Measurements from ENCODE around the gene NCAPG2. TPM values are rescaled to one million over a fixed set of nuclear protein-coding genes. Genes with fewer than 3 reads are reported as not detected.

Gene NCAPG2
- total and polyA plus RNA-seq, 2 experiments from 2014 or later = 38.7 to 91.2 TPM

DNA sequence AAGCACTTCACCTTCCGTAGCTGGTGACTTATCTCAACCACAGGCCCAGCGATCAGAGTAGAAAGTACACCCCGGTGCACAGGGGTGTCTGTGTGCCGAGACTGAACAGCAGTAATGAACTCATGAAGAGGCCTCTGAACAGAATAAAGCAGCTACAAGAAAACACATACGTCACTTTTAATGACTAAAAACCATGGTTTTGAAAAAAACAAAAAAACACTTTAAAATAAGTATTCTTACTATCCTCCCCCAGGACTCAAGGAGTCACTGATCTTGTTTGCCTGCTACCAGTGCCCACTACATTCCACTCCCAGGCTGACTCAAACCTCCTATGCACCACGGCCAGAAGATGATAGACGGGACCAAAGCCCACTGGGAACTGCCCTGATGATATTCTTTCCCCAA is 53.8 kb downstream of the NCAPG2 start (continued):
- TF ChIP-seq, protein P1, sequence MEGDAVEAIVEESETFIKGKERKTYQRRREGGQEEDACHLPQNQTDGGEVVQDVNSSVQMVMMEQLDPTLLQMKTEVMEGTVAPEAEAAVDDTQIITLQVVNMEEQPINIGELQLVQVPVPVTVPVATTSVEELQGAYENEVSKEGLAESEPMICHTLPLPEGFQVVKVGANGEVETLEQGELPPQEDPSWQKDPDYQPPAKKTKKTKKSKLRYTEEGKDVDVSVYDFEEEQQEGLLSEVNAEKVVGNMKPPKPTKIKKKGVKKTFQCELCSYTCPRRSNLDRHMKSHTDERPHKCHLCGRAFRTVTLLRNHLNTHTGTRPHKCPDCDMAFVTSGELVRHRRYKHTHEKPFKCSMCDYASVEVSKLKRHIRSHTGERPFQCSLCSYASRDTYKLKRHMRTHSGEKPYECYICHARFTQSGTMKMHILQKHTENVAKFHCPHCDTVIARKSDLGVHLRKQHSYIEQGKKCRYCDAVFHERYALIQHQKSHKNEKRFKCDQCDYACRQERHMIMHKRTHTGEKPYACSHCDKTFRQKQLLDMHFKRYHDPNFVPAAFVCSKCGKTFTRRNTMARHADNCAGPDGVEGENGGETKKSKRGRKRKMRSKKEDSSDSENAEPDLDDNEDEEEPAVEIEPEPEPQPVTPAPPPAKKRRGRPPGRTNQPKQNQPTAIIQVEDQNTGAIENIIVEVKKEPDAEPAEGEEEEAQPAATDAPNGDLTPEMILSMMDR (conservative IDR thresholded peaks at IDR 0.05; ENCODE audit: low read depth in 2 of 2) = no peak
- TF ChIP-seq EZH2phosphoT487 (IDR thresholded peaks at IDR 0.05; ENCODE audit: unreplicated experiment) = no peak
- TF ChIP-seq, protein P2, sequence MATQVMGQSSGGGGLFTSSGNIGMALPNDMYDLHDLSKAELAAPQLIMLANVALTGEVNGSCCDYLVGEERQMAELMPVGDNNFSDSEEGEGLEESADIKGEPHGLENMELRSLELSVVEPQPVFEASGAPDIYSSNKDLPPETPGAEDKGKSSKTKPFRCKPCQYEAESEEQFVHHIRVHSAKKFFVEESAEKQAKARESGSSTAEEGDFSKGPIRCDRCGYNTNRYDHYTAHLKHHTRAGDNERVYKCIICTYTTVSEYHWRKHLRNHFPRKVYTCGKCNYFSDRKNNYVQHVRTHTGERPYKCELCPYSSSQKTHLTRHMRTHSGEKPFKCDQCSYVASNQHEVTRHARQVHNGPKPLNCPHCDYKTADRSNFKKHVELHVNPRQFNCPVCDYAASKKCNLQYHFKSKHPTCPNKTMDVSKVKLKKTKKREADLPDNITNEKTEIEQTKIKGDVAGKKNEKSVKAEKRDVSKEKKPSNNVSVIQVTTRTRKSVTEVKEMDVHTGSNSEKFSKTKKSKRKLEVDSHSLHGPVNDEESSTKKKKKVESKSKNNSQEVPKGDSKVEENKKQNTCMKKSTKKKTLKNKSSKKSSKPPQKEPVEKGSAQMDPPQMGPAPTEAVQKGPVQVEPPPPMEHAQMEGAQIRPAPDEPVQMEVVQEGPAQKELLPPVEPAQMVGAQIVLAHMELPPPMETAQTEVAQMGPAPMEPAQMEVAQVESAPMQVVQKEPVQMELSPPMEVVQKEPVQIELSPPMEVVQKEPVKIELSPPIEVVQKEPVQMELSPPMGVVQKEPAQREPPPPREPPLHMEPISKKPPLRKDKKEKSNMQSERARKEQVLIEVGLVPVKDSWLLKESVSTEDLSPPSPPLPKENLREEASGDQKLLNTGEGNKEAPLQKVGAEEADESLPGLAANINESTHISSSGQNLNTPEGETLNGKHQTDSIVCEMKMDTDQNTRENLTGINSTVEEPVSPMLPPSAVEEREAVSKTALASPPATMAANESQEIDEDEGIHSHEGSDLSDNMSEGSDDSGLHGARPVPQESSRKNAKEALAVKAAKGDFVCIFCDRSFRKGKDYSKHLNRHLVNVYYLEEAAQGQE (IDR thresholded peaks at IDR 0.05; ENCODE audit: unreplicated experiment) = no peak
- TF ChIP-seq JUNB (IDR thresholded peaks at IDR 0.05; ENCODE audit: unreplicated experiment) = no peak
- TF ChIP-seq NANOG (IDR thresholded peaks at IDR 0.05; ENCODE audit: borderline replicate concordance) = no peak
- TF ChIP-seq EZH2 (IDR thresholded peaks at IDR 0.05; ENCODE audit: low read depth, unreplicated experiment) = no peak
- TF ChIP-seq, protein P3, sequence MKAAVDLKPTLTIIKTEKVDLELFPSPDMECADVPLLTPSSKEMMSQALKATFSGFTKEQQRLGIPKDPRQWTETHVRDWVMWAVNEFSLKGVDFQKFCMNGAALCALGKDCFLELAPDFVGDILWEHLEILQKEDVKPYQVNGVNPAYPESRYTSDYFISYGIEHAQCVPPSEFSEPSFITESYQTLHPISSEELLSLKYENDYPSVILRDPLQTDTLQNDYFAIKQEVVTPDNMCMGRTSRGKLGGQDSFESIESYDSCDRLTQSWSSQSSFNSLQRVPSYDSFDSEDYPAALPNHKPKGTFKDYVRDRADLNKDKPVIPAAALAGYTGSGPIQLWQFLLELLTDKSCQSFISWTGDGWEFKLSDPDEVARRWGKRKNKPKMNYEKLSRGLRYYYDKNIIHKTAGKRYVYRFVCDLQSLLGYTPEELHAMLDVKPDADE (IDR thresholded peaks at IDR 0.05) = no peak
- TF ChIP-seq POLR2AphosphoS5 (IDR thresholded peaks at IDR 0.05; ENCODE audit: low read depth) = no peak
- TF ChIP-seq STAT1 (IDR thresholded peaks at IDR 0.05; ENCODE audit: unreplicated experiment) = no peak
- no peak for TF ChIP-seq CREB1 (CRISPR knock-in tag; IDR thresholded peaks at IDR 0.05; ENCODE audit: low read depth)
- TF ChIP-seq ZNF331 (CRISPR knock-in tag; IDR thresholded peaks at IDR 0.05; ENCODE audit: low read depth) = no peak

DNA sequence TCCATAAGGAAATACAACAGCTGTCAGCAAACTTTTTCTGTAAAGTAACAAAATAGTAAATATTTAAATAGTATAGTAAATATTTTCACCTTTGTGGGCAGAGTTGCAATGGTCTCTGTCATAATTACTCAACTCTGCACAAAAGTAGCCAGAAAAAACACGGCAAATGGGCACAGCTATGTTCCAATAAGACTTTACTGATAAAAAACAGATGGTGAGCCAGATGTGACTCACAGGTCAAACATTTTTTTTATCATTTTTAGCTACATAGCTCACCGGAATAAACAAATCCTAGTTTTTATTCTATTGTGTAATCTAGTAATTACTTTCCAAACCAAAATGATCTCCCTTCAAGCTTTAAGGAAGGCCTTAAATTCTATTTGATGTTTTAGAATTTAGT is 55.3 kb downstream of the NCAPG2 start:
- H3K36me3 ChIP-seq (ENCODE audit: insufficient read depth) = peaks cover 69% of the 10 kb centered on the region; the same call in 1 of the 2 replicates
- DNase-seq (ENCODE audit: low spot score) (no peak), ATAC-seq (no peak)
- no peaks in the 10 kb centered on the region for H3K27me3 ChIP-seq (ENCODE audit: insufficient read depth)
- H3K4me2 ChIP-seq = no peak overlapping the region
- H3K4me1 ChIP-seq (ENCODE audit: insufficient read depth) = no peaks in the 10 kb centered on the region
- no peaks in the 10 kb centered on the region for H3K9me3 Mint-ChIP-seq
- H3K4me1 Mint-ChIP-seq = no peaks in the 10 kb centered on the region
- H2AFZ ChIP-seq = no peak overlapping the region
- no peaks in the 10 kb centered on the region for H3K9me2 ChIP-seq (ENCODE audit: insufficient read depth)
- peaks cover 27% of the 10 kb centered on the region for H3K79me2 ChIP-seq (replicated peaks; ENCODE audit: insufficient read depth)
- peaks cover 13% of the 10 kb centered on the region; the same call in 1 of the 2 replicates for H4K20me1 ChIP-seq (replicated peaks; ENCODE audit: insufficient read depth)
- H3K27me3 Mint-ChIP-seq (ENCODE audit: insufficient read depth, low read depth, poor library complexity) = no peaks in the 10 kb centered on the region
- H3F3A ChIP-seq (replicated peaks; ENCODE audit: low read depth) = no peaks in the 10 kb centered on the region
- H3K27ac Mint-ChIP-seq = no peak overlapping the region
- no peak overlapping the region for H3K4me3 Mint-ChIP-seq
- H3K36me3 Mint-ChIP-seq (ENCODE audit: low read depth) = peaks cover 86% of the 10 kb centered on the region
- H3K27ac ChIP-seq (ENCODE audit: low read depth) = no peak overlapping the region
- H3K4me3 ChIP-seq = no peak overlapping the region
- TF ChIP-seq, protein P3 (IDR thresholded peaks at IDR 0.05) = no peak
- TF ChIP-seq, protein P4, sequence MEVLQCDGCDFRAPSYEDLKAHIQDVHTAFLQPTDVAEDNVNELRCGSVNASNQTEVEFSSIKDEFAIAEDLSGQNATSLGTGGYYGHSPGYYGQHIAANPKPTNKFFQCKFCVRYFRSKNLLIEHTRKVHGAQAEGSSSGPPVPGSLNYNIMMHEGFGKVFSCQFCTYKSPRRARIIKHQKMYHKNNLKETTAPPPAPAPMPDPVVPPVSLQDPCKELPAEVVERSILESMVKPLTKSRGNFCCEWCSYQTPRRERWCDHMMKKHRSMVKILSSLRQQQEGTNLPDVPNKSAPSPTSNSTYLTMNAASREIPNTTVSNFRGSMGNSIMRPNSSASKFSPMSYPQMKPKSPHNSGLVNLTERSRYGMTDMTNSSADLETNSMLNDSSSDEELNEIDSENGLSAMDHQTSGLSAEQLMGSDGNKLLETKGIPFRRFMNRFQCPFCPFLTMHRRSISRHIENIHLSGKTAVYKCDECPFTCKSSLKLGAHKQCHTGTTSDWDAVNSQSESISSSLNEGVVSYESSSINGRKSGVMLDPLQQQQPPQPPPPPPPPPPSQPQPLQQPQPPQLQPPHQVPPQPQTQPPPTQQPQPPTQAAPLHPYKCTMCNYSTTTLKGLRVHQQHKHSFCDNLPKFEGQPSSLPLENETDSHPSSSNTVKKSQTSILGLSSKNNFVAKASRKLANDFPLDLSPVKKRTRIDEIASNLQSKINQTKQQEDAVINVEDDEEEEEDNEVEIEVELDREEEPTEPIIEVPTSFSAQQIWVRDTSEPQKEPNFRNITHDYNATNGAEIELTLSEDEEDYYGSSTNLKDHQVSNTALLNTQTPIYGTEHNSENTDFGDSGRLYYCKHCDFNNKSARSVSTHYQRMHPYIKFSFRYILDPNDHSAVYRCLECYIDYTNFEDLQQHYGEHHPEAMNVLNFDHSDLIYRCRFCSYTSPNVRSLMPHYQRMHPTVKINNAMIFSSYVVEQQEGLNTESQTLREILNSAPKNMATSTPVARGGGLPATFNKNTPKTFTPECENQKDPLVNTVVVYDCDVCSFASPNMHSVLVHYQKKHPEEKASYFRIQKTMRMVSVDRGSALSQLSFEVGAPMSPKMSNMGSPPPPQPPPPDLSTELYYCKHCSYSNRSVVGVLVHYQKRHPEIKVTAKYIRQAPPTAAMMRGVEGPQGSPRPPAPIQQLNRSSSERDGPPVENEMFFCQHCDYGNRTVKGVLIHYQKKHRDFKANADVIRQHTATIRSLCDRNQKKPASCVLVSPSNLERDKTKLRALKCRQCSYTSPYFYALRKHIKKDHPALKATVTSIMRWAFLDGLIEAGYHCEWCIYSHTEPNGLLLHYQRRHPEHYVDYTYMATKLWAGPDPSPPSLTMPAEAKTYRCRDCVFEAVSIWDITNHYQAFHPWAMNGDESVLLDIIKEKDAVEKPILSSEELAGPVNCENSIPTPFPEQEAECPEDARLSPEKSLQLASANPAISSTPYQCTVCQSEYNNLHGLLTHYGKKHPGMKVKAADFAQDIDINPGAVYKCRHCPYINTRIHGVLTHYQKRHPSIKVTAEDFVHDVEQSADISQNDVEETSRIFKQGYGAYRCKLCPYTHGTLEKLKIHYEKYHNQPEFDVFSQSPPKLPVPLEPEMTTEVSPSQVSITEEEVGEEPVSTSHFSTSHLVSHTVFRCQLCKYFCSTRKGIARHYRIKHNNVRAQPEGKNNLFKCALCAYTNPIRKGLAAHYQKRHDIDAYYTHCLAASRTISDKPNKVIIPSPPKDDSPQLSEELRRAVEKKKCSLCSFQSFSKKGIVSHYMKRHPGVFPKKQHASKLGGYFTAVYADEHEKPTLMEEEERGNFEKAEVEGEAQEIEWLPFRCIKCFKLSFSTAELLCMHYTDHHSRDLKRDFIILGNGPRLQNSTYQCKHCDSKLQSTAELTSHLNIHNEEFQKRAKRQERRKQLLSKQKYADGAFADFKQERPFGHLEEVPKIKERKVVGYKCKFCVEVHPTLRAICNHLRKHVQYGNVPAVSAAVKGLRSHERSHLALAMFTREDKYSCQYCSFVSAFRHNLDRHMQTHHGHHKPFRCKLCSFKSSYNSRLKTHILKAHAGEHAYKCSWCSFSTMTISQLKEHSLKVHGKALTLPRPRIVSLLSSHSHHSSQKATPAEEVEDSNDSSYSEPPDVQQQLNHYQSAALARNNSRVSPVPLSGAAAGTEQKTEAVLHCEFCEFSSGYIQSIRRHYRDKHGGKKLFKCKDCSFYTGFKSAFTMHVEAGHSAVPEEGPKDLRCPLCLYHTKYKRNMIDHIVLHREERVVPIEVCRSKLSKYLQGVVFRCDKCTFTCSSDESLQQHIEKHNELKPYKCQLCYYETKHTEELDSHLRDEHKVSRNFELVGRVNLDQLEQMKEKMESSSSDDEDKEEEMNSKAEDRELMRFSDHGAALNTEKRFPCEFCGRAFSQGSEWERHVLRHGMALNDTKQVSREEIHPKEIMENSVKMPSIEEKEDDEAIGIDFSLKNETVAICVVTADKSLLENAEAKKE (CRISPR knock-in tag; IDR thresholded peaks at IDR 0.05) = no peak

Data from GM23338 (cell line).